AG10803 (cell line): ENCODE data around the gene WDR62.

ENCODE experiments used
- DNase-seq: peaks from one replicate; pipeline ENCODE4 v3.0.0; 2010; ENCODE audit warnings: low read depth
- H3K4me3 ChIP-seq: 2 replicates; pipeline ENCODE4 v1.5.1; 2011; ENCODE audit warnings: mild to moderate bottlenecking, low read length, control low read depth
- CTCF ChIP-seq: conservative IDR thresholded peaks from 2 replicates; pipeline ENCODE4 v1.5.1; 2011; ENCODE audit warnings: mild to moderate bottlenecking, low read length, control low read depth, inconsistent platforms

Gene WDR62

GRCh38 chr19:36149673-36150406 lies 95.1 kb downstream of the WDR62 start:
- TF ChIP-seq CTCF, result no peak
- DNase-seq, result no peak
- no peak overlapping the region for H3K4me3 ChIP-seq

GRCh38 chr19:36150586-36150985 lies 95.9 kb downstream of the WDR62 start:
- no peak for DNase-seq
- no peak for TF ChIP-seq CTCF
- H3K4me3 ChIP-seq, result no peak overlapping the region

GRCh38 chr19:36151144-36152018 lies 96.7 kb downstream of the WDR62 start:
- no peak for TF ChIP-seq CTCF
- DNase-seq, result no peak

GRCh38 chr19:36152019-36152351 lies 97.3 kb downstream of the WDR62 start:
- DNase-seq, result no peak
- peak overlapping the region; percentile 62 for H3K4me3 ChIP-seq
- TF ChIP-seq CTCF, result no peak

More at GRCh38 chr19:36151144-36152018, 96.7 kb downstream of the WDR62 start:
- peak overlapping the region; percentile 62 for H3K4me3 ChIP-seq

GRCh38 chr19:36152352-36153091 lies 97.8 kb downstream of the WDR62 start, which contains the start of gene COX7A1:
TSS of gene COX7A1 (minus strand) at chr19:36152447. CDS start at chr19:36152407, 40 bp downstream.
- peak within 1 kb of the TSS; percentile 62 for H3K4me3 ChIP-seq
- TF ChIP-seq CTCF, result no peak

GRCh38 chr19:36153126-36153525 lies 98.4 kb downstream of the WDR62 start:
- no peak for TF ChIP-seq CTCF
- H3K4me3 ChIP-seq, result peak overlapping the region; percentile 62; the same call in 1 of the 2 replicates
- no peak for DNase-seq

More at GRCh38 chr19:36152352-36153091, 97.8 kb downstream of the WDR62 start, which contains the start of gene COX7A1:
- peak; percentile 59 for DNase-seq
